Cardiac fibroblast (primary cell): ENCODE measurements around the gene XYLT2.
"Not testable (repeated sequence)": the region's sequence is repeated elsewhere in the genome, so short reads cannot be mapped to it uniquely, and the experiment has no call there.

ENCODE experiments used
- DNase-seq, 2 donors: peaks; one replicate each; pipeline versions ENCODE4 v3.0.0 to v3.0.0-alpha.2; 2010; ENCODE audit warnings: low read depth in 2 of 2
- H3K4me3 ChIP-seq, 2 donors: replicated peaks in 1 of 2; 1 replicate in 1 of 2; 2 replicates in 1 of 2; pipeline ENCODE4 v1.5.1; 2011; ENCODE audit warnings: low read depth in 2 of 2, low read length in 2 of 2, mild to moderate bottlenecking in 2 of 2, moderate library complexity in 1 of 2
- CTCF ChIP-seq: IDR thresholded peaks from one replicate; pipeline ENCODE4 v1.5.1; 2011; ENCODE audit warnings: low read depth, mild to moderate bottlenecking, low read length, inconsistent platforms

Gene XYLT2

GRCh38 chr17:50312308-50312707, 33.6 kb upstream of the XYLT2 start:
- peak in 1 of 2 donors; percentile 44 for DNase-seq
- H3K4me3 ChIP-seq: no peak overlapping the region
- TF ChIP-seq CTCF: no peak

GRCh38 chr17:50314456-50315011, 31.4 kb upstream of the XYLT2 start:
- no peak for DNase-seq
- no peak for TF ChIP-seq CTCF
- H3K4me3 ChIP-seq: no peak overlapping the region

GRCh38 chr17:50316016-50316587, 29.8 kb upstream of the XYLT2 start:
- no peak for TF ChIP-seq CTCF
- DNase-seq: no peak
- H3K4me3 ChIP-seq: no peak overlapping the region

DNA sequence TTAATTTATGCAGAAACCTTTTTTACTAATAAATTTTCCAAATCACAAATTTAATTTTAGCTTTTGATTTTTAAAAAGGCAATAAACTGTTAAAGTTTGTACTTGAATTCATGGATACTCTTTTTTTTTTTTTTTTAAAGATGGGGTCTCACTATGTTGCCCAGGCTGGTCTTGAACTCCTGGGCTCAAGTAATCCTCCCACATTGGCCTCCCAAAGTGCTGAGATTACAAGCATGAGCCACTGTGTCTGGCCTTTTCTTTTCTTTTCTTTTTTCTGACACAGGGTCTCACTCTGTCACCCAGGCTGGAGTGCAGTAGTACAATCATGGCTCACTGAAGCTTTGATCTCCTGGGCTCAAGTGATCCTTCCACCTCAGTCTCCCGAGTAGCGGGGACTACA, 29.3 kb upstream of the XYLT2 start:
- H3K4me3 ChIP-seq, DNase-seq: not testable (repeated sequence)

DNA sequence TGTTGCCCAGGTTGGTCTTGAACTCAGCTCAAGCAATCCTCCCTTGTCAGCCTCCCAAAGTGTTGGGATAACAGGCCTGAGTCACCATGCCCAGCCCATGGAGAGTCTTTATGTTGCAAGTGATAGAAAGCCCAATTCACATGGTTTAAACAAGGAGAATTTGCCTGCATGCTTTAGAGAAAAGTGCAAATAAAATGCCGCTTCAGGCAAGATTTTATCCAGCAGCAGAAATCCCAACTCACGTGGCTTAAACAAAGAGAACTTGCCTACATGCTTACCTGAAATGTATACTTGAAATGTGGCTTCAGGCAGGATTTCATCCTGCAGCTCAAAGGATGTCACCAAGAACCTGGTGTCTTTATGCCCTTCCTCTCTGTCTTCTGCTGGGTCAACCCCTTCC, 28.8 kb upstream of the XYLT2 start:
- DNase-seq: no peak
- no peak overlapping the region for H3K4me3 ChIP-seq
- TF ChIP-seq CTCF: no peak

- no peak overlapping the region for H3K4me3 ChIP-seq
- no peak for DNase-seq
- no peak for TF ChIP-seq CTCF
Measured at GRCh38 chr17:50318501-50319285, 27.2 kb upstream of the XYLT2 start.

GRCh38 chr17:50319306-50320004, 26.5 kb upstream of the XYLT2 start:
- DNase-seq: no peak
- no peak for TF ChIP-seq CTCF
- H3K4me3 ChIP-seq: no peak overlapping the region
